ENCODE data around the gene NAIF1. TPM values are rescaled to one million over a fixed set of nuclear protein-coding genes. Genes with fewer than 3 reads are reported as not detected.
A peak's percentile ranks its signal among the peaks of the same experiment; 100 is the strongest.

Gene NAIF1
- polyA plus RNA-seq, 2 of the 4 experiments (the other 2 are of a cell fraction) = 6.0 to 7.5 TPM

- Histone ChIP-seq H3K4me2 (no peak overlapping the region; the same call in 2 of the 3 replicates), H3K4me3 (no peak overlapping the region), H3K27ac (peak overlapping the region; percentile 77 to 90; a peak in 4 of 6 replicates), H3K4me1 (peaks cover 50% of the 10 kb centered on the region), H3K9me3 (no peaks in the 10 kb centered on the region)
- ChIA-PET POLR2A (interaction anchor here (1.3 kb wide), 1 partner anchor 17 kb away, joined by 3 read pairs; no protein-coding TSS in a partner anchor), CTCF (interaction anchor here (0.5 to 19.6 kb wide), 8 partner anchors 12 to 164 kb away, joined by 3 to 290 read pairs (median 6); no protein-coding TSS in a partner anchor)
- ATAC-seq (no peak), FAIRE-seq (no peak), DNase-seq (ENCODE audit: low read depth in 1 of 2, low spot score in 1 of 2) (no peak)
- TF ChIP-seq CBX8 (IDR thresholded peaks at IDR 0.05) = no peak
- TF ChIP-seq NR3C1 (IDR thresholded peaks at IDR 0.05) = no peak
- TF ChIP-seq EHF (CRISPR knock-in tag; IDR thresholded peaks at IDR 0.05) = no peak
- WGBS (ENCODE audit: missing lambda C conversion rate) = 87% methylated on average over 19 of the region's 19 CpGs
Measured at GRCh38 chr9:128096616-128097536, 29.8 kb upstream of the NAIF1 start.

DNA sequence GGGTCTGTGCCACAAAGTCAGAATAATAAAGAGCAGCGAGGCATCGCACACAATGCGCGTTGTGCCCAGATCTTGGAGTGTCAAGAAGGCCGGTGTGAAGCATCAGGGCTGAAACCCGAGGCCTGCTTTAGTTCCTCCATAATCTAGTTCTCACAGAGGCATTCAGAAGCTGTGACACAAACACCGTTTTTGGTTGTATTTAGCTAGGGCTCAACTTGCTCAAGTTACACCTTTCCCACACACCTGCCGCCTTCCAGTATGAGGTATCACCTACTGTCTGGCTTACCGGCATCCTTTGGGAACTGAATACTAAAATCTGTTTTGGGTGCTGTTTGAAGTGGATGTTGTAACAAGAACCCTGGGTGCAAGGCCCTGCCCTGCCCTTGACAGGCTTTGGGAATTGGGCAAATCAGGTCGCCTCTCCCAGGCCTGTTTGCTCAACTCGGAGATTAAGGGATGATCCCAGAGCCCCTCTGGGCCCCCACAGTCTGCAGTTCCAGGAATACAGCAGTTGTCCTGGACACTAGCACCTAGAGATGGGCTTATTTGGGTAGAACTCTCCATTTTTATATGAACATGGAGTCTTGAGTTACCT lies 27.9 kb upstream of the NAIF1 start:
- Histone ChIP-seq H3K4me3 (no peak overlapping the region), H3K27ac (peak overlapping the region; percentile 20 to 62; a peak in 3 of 6 replicates), H3K9me3 (no peaks in the 10 kb centered on the region), H3K4me1 (peaks cover 42% of the 10 kb centered on the region), H3K4me2 (peak overlapping the region; percentile 50)
- TF ChIP-seq RAD21 (conservative IDR thresholded peaks at IDR 0.05 in 1 of 2, IDR thresholded peaks at IDR 0.05 in 1 of 2) = no peak
- TF ChIP-seq EHF (CRISPR knock-in tag; IDR thresholded peaks at IDR 0.05) = no peak
- no peak for TF ChIP-seq NFE2L2 (conservative IDR thresholded peaks at IDR 0.05; ENCODE audit: low read length)
- TF ChIP-seq CEBPB (IDR thresholded peaks at IDR 0.05) = no peak
- TF ChIP-seq HOXB5 (CRISPR knock-in tag; IDR thresholded peaks at IDR 0.05) = no peak
- no peak for TF ChIP-seq USF2 (IDR thresholded peaks at IDR 0.05)
- no peak for TF ChIP-seq FOSB (CRISPR knock-in tag; IDR thresholded peaks at IDR 0.05)
- no peak for TF ChIP-seq NPAS2 (CRISPR knock-in tag; IDR thresholded peaks at IDR 0.05; ENCODE audit: borderline replicate concordance)
- TF ChIP-seq PBX3 (IDR thresholded peaks at IDR 0.05) = no peak
- TF ChIP-seq, protein P1, sequence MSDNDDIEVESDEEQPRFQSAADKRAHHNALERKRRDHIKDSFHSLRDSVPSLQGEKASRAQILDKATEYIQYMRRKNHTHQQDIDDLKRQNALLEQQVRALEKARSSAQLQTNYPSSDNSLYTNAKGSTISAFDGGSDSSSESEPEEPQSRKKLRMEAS (IDR thresholded peaks at IDR 0.05) = no peak
- no peak for TF ChIP-seq HES2 (IDR thresholded peaks at IDR 0.05)
- TF ChIP-seq MAZ (IDR thresholded peaks at IDR 0.05; ENCODE audit: borderline replicate concordance, low read depth, low read length) = no peak
- no peak for TF ChIP-seq TP53 (CRISPR knock-in tag; IDR thresholded peaks at IDR 0.05)
- TF ChIP-seq, protein P2, sequence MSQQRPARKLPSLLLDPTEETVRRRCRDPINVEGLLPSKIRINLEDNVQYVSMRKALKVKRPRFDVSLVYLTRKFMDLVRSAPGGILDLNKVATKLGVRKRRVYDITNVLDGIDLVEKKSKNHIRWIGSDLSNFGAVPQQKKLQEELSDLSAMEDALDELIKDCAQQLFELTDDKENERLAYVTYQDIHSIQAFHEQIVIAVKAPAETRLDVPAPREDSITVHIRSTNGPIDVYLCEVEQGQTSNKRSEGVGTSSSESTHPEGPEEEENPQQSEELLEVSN (IDR thresholded peaks at IDR 0.05; ENCODE audit: borderline replicate concordance, low read depth) = no peak
- TF ChIP-seq RNF2 (IDR thresholded peaks at IDR 0.05; ENCODE audit: borderline replicate concordance, low read depth) = no peak
- TF ChIP-seq POLR2AphosphoS2 (conservative IDR thresholded peaks at IDR 0.05; ENCODE audit: low read length) = no peak
- no peak for TF ChIP-seq CBX2 (IDR thresholded peaks at IDR 0.05; ENCODE audit: borderline replicate concordance, low read depth)
- TF ChIP-seq CTCF (IDR thresholded peaks at IDR 0.05) = no peak
- TF ChIP-seq RCOR1 (IDR thresholded peaks at IDR 0.05; ENCODE audit: low read depth, low read length) = no peak
- TF ChIP-seq HOXB13 (CRISPR knock-in tag; IDR thresholded peaks at IDR 0.05; ENCODE audit: low read depth) = no peak
- DNase-seq (ENCODE audit: low read depth in 1 of 2, low spot score in 1 of 2) (no peak), FAIRE-seq (no peak), ATAC-seq (no peak)
- WGBS (ENCODE audit: missing lambda C conversion rate) = 91% methylated on average over 11 of the region's 11 CpGs
- ChIA-PET POLR2A (interaction anchor here (1.0 to 1.3 kb wide), 2 partner anchors 33 to 127 kb away, joined by 3 read pairs; no protein-coding TSS in a partner anchor), CTCF (interaction anchor here (0.6 to 19.6 kb wide), 8 partner anchors 9 to 225 kb away, joined by 3 to 290 read pairs (median 4); no protein-coding TSS in a partner anchor)

Data from A549 (cell line).